ENCODE measurements around the gene ATXN1. TPM values are rescaled to one million over a fixed set of nuclear protein-coding genes. Genes with fewer than 3 reads are reported as not detected.
A peak's percentile ranks its signal among the peaks of the same experiment; 100 is the strongest.

ATXN1 gene
- total RNA-seq, 1 experiment from 2014 or later = 27.0 TPM

- H3K9me2 ChIP-seq (replicated peaks; ENCODE audit: low read length) = no peaks in the 10 kb centered on the region
- intact Hi-C loops (cut with micrococcal nuclease) = loop anchor here (2.0 to 5.0 kb wide), 2 partner anchors 198 to 249 kb away; no protein-coding TSS in a partner anchor
- peak; percentile 64 for ATAC-seq
- H3K27ac ChIP-seq (ENCODE audit: low read length) = no peak overlapping the region
- no peaks in the 10 kb centered on the region for H3K36me3 ChIP-seq (ENCODE audit: low read depth, low read length)
- no peaks in the 10 kb centered on the region for H3K4me1 ChIP-seq (ENCODE audit: insufficient read depth, low read length)
- DNase-seq = peak; percentile 70
- H3K79me2 ChIP-seq (ENCODE audit: low read length) = no peaks in the 10 kb centered on the region
- H3K4me2 ChIP-seq (ENCODE audit: low read length) = no peak overlapping the region
- H3K4me3 ChIP-seq (ENCODE audit: low read length) = no peak overlapping the region
- no peaks in the 10 kb centered on the region for H3K27me3 ChIP-seq (ENCODE audit: low read length)
- no peaks in the 10 kb centered on the region for H4K20me1 ChIP-seq (ENCODE audit: low read length)
- H2AFZ ChIP-seq (ENCODE audit: low read length) = no peak overlapping the region
- no peak overlapping the region for H3K9ac ChIP-seq (ENCODE audit: low read length)
- H3K9me3 ChIP-seq (ENCODE audit: low read length) = no peaks in the 10 kb centered on the region
- no TSS peak for BruUV-seq (replicated peaks)
- peak; percentile 71 for TF ChIP-seq CTCF (conservative IDR thresholded peaks at IDR 0.05; ENCODE audit: low read depth, low read length)
- no peak for TF ChIP-seq EZH2phosphoT487 (IDR thresholded peaks at IDR 0.05; ENCODE audit: borderline replicate concordance, low read length)
- POLR2A ChIA-PET (ENCODE audit: unreplicated experiment) = interaction anchor here (1.2 kb wide), 1 partner anchor 74 kb away, joined by 3 read pairs; no protein-coding TSS in a partner anchor
- CTCF ChIA-PET = interaction anchor here (0.7 to 0.8 kb wide), 2 partner anchors 198 to 573 kb away, joined by 3 to 6 read pairs; no protein-coding TSS in a partner anchor
- H3F3A ChIP-seq (ENCODE audit: low read length, unreplicated experiment) = no peaks in the 10 kb centered on the region
These were observed 247.0 kb downstream of the ATXN1 start for GRCh38 chr6:16514249-16514648.

- H3F3A ChIP-seq (ENCODE audit: low read length, unreplicated experiment) = no peaks in the 10 kb centered on the region
- ChIA-PET CTCF (no interaction called here), POLR2A (ENCODE audit: unreplicated experiment) (interaction anchor here (0.7 kb wide), 1 partner anchor 438 kb away, joined by 4 read pairs; no protein-coding TSS in a partner anchor)
- no peaks in the 10 kb centered on the region for H3K27me3 ChIP-seq (ENCODE audit: low read length)
- ATAC-seq (no peak), DNase-seq (no peak)
- H2AFZ ChIP-seq (ENCODE audit: low read length) = no peak overlapping the region
- H3K9me3 ChIP-seq (ENCODE audit: low read length) = no peaks in the 10 kb centered on the region
- no TSS peak for BruUV-seq (replicated peaks)
- H4K20me1 ChIP-seq (ENCODE audit: low read length) = no peaks in the 10 kb centered on the region
- TF ChIP-seq CTCF (conservative IDR thresholded peaks at IDR 0.05; ENCODE audit: low read depth, low read length) (no peak), EZH2phosphoT487 (IDR thresholded peaks at IDR 0.05; ENCODE audit: borderline replicate concordance, low read length) (no peak), EZH2 (IDR thresholded peaks at IDR 0.05; ENCODE audit: low read length, unreplicated experiment) (no peak)
- no peak overlapping the region for H3K4me2 ChIP-seq (ENCODE audit: low read length)
- H3K9ac ChIP-seq (ENCODE audit: low read length) = no peak overlapping the region
- H3K9me2 ChIP-seq (replicated peaks; ENCODE audit: low read length) = no peaks in the 10 kb centered on the region
- H3K4me3 ChIP-seq (ENCODE audit: low read length) = no peak overlapping the region
- no peaks in the 10 kb centered on the region for H3K36me3 ChIP-seq (ENCODE audit: low read depth, low read length)
- H3K27ac ChIP-seq (ENCODE audit: low read length) = no peak overlapping the region
- intact Hi-C loops (cut with micrococcal nuclease) = loop anchor here (5.0 kb wide), 1 partner anchor 200 kb away; no protein-coding TSS in a partner anchor
- no peaks in the 10 kb centered on the region for H3K79me2 ChIP-seq (ENCODE audit: low read length)
- no peaks in the 10 kb centered on the region for H3K4me1 ChIP-seq (ENCODE audit: insufficient read depth, low read length)
These were observed 248.5 kb downstream of the ATXN1 start for GRCh38 chr6:16512544-16513290.

Data from PC-3 (cell line).